CD4-positive, CD25-positive, alpha-beta regulatory T cell (primary cell): ENCODE data around the gene ZNF618. TPM values are rescaled to one million over a fixed set of nuclear protein-coding genes. Genes with fewer than 3 reads are reported as not detected.
A peak's percentile ranks its signal among the peaks of the same experiment; 100 is the strongest.

Source experiments
- ATAC-seq, 2 donors: fragments of 150-1000 bp; cut with Tn5 transposase; one replicate each; pipeline ENCODE4 v1.10.0; 2021; ENCODE audit warnings: low read depth in 2 of 2, moderate number of reproducible peaks in 2 of 2, moderate library complexity in 1 of 2
- DNase-seq, 3 donors: peaks; one replicate each; pipeline versions ENCODE4 v3.0.0 to v3.0.0-alpha.2; 2012 to 2022; ENCODE audit warnings: mixed read lengths in 1 of 3
- H3K27ac ChIP-seq: one replicate; pipeline ENCODE4 v1.7.0; 2013; ENCODE audit warnings: mild to moderate bottlenecking, low read length; ENCODE audit not compliant: insufficient read depth, poor library complexity, severe bottlenecking
- H3K27me3 ChIP-seq: one replicate; pipeline ENCODE4 v1.7.0; 2013; ENCODE audit warnings: low read length; ENCODE audit not compliant: control insufficient read depth, insufficient read depth
- H3K36me3 ChIP-seq: one replicate; pipeline ENCODE4 v1.7.0; 2013; ENCODE audit warnings: mild to moderate bottlenecking, low read length, moderate library complexity; ENCODE audit not compliant: control insufficient read depth, insufficient read depth
- H3K4me1 ChIP-seq: 2 replicates; pipeline ENCODE4 v1.7.0; 2013; ENCODE audit warnings: mild to moderate bottlenecking, low read length; ENCODE audit not compliant: insufficient read depth, control insufficient read depth, poor library complexity, severe bottlenecking
- H3K4me3 ChIP-seq: one replicate; pipeline ENCODE4 v1.7.0; 2013; ENCODE audit warnings: low read depth, mild to moderate bottlenecking, low read length, moderate library complexity
- H3K9me3 ChIP-seq, 2 experiments: 1 replicate in 1 of 2; 2 replicates in 1 of 2; pipeline ENCODE4 v1.7.0; 2013; ENCODE audit warnings: low read length in 2 of 2, mild to moderate bottlenecking in 1 of 2, moderate library complexity in 1 of 2; ENCODE audit not compliant: control insufficient read depth in 2 of 2
- H3K27ac Mint-ChIP-seq, 3 donors: one replicate each; pipeline ENCODE4 v1.8.0; 2020 to 2022; ENCODE audit warnings: mild to moderate bottlenecking in 3 of 3, mixed read lengths in 3 of 3, moderate library complexity in 2 of 3
- H3K27me3 Mint-ChIP-seq: one replicate; pipeline ENCODE4 v1.8.0; 2022; ENCODE audit warnings: mild to moderate bottlenecking, mixed read lengths
- H3K36me3 Mint-ChIP-seq: one replicate; pipeline ENCODE4 v1.8.0; 2020; ENCODE audit warnings: mixed read lengths
- H3K4me1 Mint-ChIP-seq, 4 donors: one replicate each; pipeline ENCODE4 v1.8.0; 2020 to 2022; ENCODE audit warnings: mixed read lengths in 4 of 4, mild to moderate bottlenecking in 1 of 4
- H3K4me3 Mint-ChIP-seq, 4 donors: one replicate each; pipeline ENCODE4 v1.8.0; 2020 to 2022; ENCODE audit warnings: mild to moderate bottlenecking in 4 of 4, mixed read lengths in 4 of 4, moderate library complexity in 3 of 4
- H3K9me3 Mint-ChIP-seq, 7 donors: one replicate each; pipeline ENCODE4 v1.8.0; 2020 to 2022; ENCODE audit warnings: mixed read lengths in 7 of 7, mild to moderate bottlenecking in 3 of 7, moderate library complexity in 2 of 7
- polyA plus RNA-seq, 4 donors: library from polyadenylated mRNA; unstranded; fragments of 300-500 nt; fragmentation: Illumina TruSeq; gene quantifications; one replicate each; pipeline ENCODE4 v1.2.3, GENCODE V29; 2021
- total RNA-seq: library from RNA; stranded (reverse); gene quantifications from one replicate; pipeline ENCODE4 v1.2.3, GENCODE V29; 2022

Gene ZNF618
- total and polyA plus RNA-seq, 5 donors from 2014 or later = 0.86 TPM; not detected in 4

DNA sequence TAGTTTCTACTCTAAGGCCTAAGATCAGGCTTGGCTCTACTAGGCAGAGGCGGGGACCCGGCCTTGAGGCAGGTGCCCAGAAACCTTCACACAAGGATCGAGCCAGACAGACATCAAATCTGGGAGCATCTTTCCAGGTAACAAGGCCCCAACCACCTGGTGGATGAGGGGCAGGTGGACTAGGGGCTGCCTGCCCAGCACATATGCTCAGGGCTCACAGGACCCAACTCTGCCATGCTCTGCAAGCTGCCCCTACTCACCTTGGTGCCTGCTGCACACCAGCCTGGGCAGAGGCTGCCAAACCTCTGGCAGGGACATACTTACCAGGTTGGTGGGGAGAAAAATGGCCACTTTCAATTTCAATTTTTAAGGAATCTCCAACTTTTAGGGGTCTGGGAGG is 2.2 kb upstream of the ZNF618 start:
- Mint-ChIP-seq H3K4me1 (peaks cover 0 to 10% (median 1%) of the 10 kb centered on the region in 4 donors), H3K27ac (no peak overlapping the region), H3K4me3 (no peak overlapping the region), H3K27me3 (peaks cover 40% of the 10 kb centered on the region), H3K9me3 (peaks cover 0 to 2% (median 0%) of the 10 kb centered on the region in 7 donors), H3K36me3 (no peaks in the 10 kb centered on the region)
- no peak overlapping the region for H3K4me3 ChIP-seq
- peaks cover 7% of the 10 kb centered on the region for H3K27me3 ChIP-seq
- H3K27ac ChIP-seq = no peak overlapping the region
- no peak for ATAC-seq
- no peaks in the 10 kb centered on the region for H3K36me3 ChIP-seq
- no peaks in the 10 kb centered on the region for H3K9me3 ChIP-seq
- peaks cover 8% of the 10 kb centered on the region for H3K4me1 ChIP-seq
- no peak for DNase-seq

DNA sequence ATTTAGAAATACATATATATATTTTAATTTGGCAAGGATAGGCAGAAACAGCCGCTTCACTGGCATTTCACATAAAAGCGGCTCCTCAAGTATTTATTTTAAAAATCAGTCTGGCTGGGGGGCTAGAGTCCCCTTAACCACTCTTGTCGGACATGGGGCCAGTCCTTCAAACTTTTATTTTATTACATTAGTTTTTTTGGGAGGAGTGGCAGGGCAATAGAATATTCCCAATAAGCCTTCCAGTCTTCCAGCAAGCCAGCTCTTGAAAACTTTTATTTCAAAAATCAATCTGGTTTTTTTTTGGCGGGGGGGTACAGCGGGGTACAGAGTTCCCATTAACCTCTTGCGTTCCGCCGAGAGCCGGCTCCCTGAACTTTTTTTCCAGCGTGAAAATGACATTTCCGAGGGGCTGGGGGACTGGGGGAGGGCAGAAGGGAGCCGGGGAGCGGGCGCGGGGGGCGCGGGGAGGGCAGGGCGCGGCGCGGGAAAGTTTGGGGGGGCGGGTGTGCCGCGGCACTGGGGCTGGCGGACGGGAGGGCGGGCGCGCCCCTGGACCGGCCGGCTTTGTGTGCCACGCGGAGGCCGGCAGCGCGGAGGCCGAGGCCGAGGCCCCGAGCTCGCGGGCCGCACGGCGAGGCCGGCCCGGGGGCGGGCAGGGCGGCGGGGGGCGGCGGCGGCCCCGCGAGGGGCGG is 504 bp upstream of the ZNF618 start:
- Histone ChIP-seq H3K4me3 (no peak overlapping the region), H3K4me1 (peaks cover 8% of the 10 kb centered on the region), H3K27me3 (peaks cover 7% of the 10 kb centered on the region), H3K36me3 (no peaks in the 10 kb centered on the region), H3K27ac (no peak overlapping the region), H3K9me3 (no peaks in the 10 kb centered on the region)
- ATAC-seq = no peak
- Mint-ChIP-seq H3K9me3 (peaks cover 0 to 4% (median 0%) of the 10 kb centered on the region in 7 donors), H3K27me3 (peaks cover 44% of the 10 kb centered on the region), H3K27ac (no peak overlapping the region), H3K4me1 (peaks cover 0 to 10% (median 1%) of the 10 kb centered on the region in 4 donors), H3K36me3 (no peaks in the 10 kb centered on the region), H3K4me3 (peak overlapping the region in 3 of 4 donors; percentile 54 to 81 (median 67))
- no peak for DNase-seq

DNA sequence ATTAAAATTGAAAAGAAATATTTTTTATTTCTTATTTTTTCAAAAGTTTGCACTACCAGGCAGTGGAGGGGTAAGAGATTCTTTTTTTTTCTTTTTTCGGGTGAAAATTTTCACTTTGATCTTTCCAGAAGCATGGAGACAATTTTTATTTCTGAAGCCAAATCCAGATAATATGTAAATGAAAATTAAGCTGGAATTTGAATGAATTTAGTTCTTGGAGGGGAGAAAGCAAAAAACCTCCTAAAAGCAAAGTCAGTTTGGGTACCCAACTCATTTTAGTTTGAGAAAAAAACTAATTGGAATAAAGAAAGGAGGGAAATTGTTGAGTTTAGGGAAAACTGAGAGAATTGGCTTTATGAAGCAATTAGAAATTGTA is 872 bp downstream of the ZNF618 start:
- H3K4me3 Mint-ChIP-seq = peak overlapping the region; percentile 38 to 92 (median 91)

DNA sequence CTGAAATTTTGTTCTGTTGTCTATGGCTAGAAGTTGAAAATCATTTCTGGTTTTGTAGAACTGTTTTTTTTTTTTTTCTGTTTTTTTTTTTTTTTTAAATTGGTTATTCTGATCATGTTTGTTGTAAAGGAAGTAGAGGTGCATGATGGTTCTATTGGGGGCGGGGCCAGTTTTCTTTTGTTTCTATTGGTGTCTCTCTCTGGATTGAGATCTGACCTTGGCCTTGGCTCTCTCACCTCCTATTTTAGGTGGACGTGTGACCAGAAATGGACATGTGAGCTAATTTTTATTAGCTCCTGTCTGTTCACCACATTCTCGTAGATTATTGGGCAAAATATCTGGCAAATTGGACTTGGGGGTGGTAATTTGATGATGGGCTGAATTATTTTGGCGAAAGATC is 3.2 kb downstream of the ZNF618 start:
- no peak for DNase-seq
- Histone ChIP-seq H3K4me1 (peaks cover 8% of the 10 kb centered on the region), H3K4me3 (no peak overlapping the region), H3K27me3 (peaks cover 7% of the 10 kb centered on the region), H3K27ac (no peak overlapping the region), H3K36me3 (no peaks in the 10 kb centered on the region), H3K9me3 (no peaks in the 10 kb centered on the region)
- Mint-ChIP-seq H3K27ac (no peak overlapping the region), H3K27me3 (peaks cover 45% of the 10 kb centered on the region), H3K36me3 (no peaks in the 10 kb centered on the region), H3K9me3 (peaks cover 0 to 4% (median 0%) of the 10 kb centered on the region in 7 donors), H3K4me3 (no peak overlapping the region), H3K4me1 (peaks cover 0 to 10% (median 1%) of the 10 kb centered on the region in 4 donors)
- no peak for ATAC-seq

More for the DNA sequence above, 872 bp downstream of the ZNF618 start:
- peaks cover 7% of the 10 kb centered on the region for H3K27me3 ChIP-seq
- no peak for DNase-seq
- no peaks in the 10 kb centered on the region for H3K9me3 ChIP-seq
- H3K4me3 ChIP-seq = no peak overlapping the region
- no peak for ATAC-seq
- H3K36me3 Mint-ChIP-seq = no peaks in the 10 kb centered on the region
- no peaks in the 10 kb centered on the region for H3K36me3 ChIP-seq
- H3K9me3 Mint-ChIP-seq = peaks cover 0 to 4% (median 0%) of the 10 kb centered on the region in 7 donors
- peaks cover 50% of the 10 kb centered on the region for H3K27me3 Mint-ChIP-seq
- peaks cover 0 to 10% (median 1%) of the 10 kb centered on the region in 4 donors for H3K4me1 Mint-ChIP-seq
- no peak overlapping the region for H3K27ac ChIP-seq
- H3K27ac Mint-ChIP-seq = no peak overlapping the region
- H3K4me1 ChIP-seq = peaks cover 8% of the 10 kb centered on the region

DNA sequence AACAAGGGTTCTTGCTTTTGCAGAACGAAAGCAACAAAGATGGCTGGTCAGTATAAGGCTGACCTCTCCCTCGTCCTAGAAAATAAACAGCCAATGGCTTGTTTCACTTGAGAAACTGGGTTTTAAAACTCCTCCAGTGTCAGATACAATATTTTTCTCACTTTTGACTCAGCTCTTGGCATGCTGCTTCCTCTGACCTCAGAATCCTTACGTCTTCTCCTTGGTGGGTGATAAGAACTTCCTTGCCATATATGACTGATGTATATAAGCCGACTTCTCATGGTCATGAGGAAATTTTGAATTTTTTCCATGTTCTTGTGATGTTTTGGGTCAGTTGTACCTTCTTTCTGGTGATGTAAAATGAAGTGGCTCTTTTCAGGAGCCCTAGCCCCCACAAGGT is 3.8 kb downstream of the ZNF618 start:
- Mint-ChIP-seq H3K36me3 (no peaks in the 10 kb centered on the region), H3K4me1 (peaks cover 0 to 10% (median 1%) of the 10 kb centered on the region in 4 donors), H3K9me3 (peaks cover 0 to 4% (median 0%) of the 10 kb centered on the region in 7 donors), H3K27me3 (peaks cover 42% of the 10 kb centered on the region), H3K27ac (no peak overlapping the region), H3K4me3 (no peak overlapping the region)
- ATAC-seq (no peak), DNase-seq (no peak)
- H3K4me1 ChIP-seq = peaks cover 8% of the 10 kb centered on the region
- no peak overlapping the region for H3K27ac ChIP-seq
- no peaks in the 10 kb centered on the region for H3K9me3 ChIP-seq
- no peak overlapping the region for H3K4me3 ChIP-seq
- peaks cover 5% of the 10 kb centered on the region for H3K27me3 ChIP-seq
- H3K36me3 ChIP-seq = no peaks in the 10 kb centered on the region

DNA sequence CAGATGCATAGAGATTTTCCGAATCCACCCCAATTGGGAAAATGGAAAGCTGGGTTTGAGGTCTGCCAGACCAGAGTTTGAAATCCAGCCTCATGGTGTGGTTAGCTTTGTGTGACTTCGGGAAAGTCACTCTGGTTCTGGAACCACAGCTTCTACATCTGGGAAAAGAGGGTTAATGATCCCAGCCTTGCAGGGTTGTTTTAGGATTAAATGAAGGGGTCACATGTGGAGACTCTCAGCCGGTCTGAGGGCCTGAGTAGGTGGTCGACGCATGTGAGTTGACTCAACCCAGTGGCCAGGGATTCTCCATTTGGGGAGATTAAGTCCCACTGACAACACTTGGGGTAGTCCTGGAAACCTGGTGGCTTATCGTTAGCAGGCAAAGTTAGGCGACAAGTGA is 6.1 kb downstream of the ZNF618 start:
- no peak overlapping the region for H3K27ac ChIP-seq
- H3K4me3 ChIP-seq = no peak overlapping the region
- DNase-seq (no peak), ATAC-seq (no peak)
- H3K4me1 Mint-ChIP-seq = peaks cover 0 to 12% (median 6%) of the 10 kb centered on the region in 4 donors
- H3K36me3 Mint-ChIP-seq = no peaks in the 10 kb centered on the region
- H3K9me3 Mint-ChIP-seq = peaks cover 0 to 3% (median 0%) of the 10 kb centered on the region in 7 donors
- H3K9me3 ChIP-seq = no peaks in the 10 kb centered on the region
- H3K27me3 Mint-ChIP-seq = peaks cover 31% of the 10 kb centered on the region
- no peaks in the 10 kb centered on the region for H3K36me3 ChIP-seq
- H3K4me1 ChIP-seq = peaks cover 5% of the 10 kb centered on the region
- no peak overlapping the region for H3K4me3 Mint-ChIP-seq
- peaks cover 5% of the 10 kb centered on the region for H3K27me3 ChIP-seq
- no peak overlapping the region for H3K27ac Mint-ChIP-seq

DNA sequence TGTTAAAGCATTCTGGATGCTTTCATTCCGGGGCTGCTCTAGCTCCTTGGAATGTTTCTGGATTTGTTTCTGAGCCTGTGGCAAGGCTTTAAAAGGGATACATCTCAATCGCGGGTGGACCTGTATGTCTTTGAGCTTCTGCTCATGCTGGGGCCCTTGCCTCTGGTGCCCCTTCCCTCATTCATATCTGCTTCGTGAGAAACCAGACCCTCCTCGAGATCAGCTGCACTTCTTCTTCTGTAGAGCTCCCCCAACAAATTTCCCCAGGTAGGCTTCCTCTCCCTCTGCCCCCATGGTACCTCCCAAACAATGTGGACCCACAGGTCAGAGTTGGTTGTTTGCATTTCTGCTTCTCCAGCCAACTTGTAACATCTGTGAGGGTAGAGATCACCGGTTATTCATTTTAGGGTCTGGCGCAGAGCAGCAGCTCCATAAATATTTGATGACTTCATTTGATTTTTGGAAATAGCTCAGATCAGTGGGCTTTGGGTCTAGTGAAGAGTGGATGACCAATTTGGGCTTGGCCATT is 6.6 kb downstream of the ZNF618 start:
- Histone ChIP-seq H3K27me3 (peaks cover 1% of the 10 kb centered on the region), H3K4me3 (no peak overlapping the region), H3K36me3 (no peaks in the 10 kb centered on the region), H3K27ac (no peak overlapping the region), H3K4me1 (peaks cover 5% of the 10 kb centered on the region), H3K9me3 (no peaks in the 10 kb centered on the region)
- DNase-seq (no peak), ATAC-seq (no peak)
- Mint-ChIP-seq H3K4me3 (no peak overlapping the region), H3K27ac (no peak overlapping the region), H3K27me3 (peaks cover 26% of the 10 kb centered on the region), H3K36me3 (no peaks in the 10 kb centered on the region), H3K4me1 (peaks cover 0 to 12% (median 6%) of the 10 kb centered on the region in 4 donors), H3K9me3 (peaks cover 0 to 3% (median 0%) of the 10 kb centered on the region in 7 donors)
